Memory B cell (primary cell): ENCODE results near the gene TRPM7.

Source experiments
- ATAC-seq: fragments of 150-1000 bp; cut with Tn5 transposase; 2 replicates; pipeline ENCODE4 v1.10.0; 2021; ENCODE audit warnings: low read depth, mild to moderate bottlenecking, moderate library complexity
- DNase-seq, 2 donors: peaks; one replicate each; pipeline ENCODE4 v3.0.0; 2022; ENCODE audit warnings: low spot score in 2 of 2
- H3K27ac Mint-ChIP-seq: one replicate; pipeline ENCODE4 v1.8.0; 2022; ENCODE audit warnings: mild to moderate bottlenecking, moderate library complexity, mixed read lengths
- H3K27me3 Mint-ChIP-seq: one replicate; pipeline ENCODE4 v1.8.0; 2022; ENCODE audit warnings: mixed read lengths
- H3K36me3 Mint-ChIP-seq: one replicate; pipeline ENCODE4 v1.8.0; 2022; ENCODE audit warnings: mild to moderate bottlenecking, mixed read lengths
- H3K4me1 Mint-ChIP-seq: one replicate; pipeline ENCODE4 v1.8.0; 2022; ENCODE audit warnings: mixed read lengths
- H3K4me3 Mint-ChIP-seq: one replicate; pipeline ENCODE4 v1.8.0; 2022; ENCODE audit warnings: mild to moderate bottlenecking, moderate library complexity, mixed read lengths
- H3K9me3 Mint-ChIP-seq: one replicate; pipeline ENCODE4 v1.8.0; 2022; ENCODE audit warnings: mixed read lengths

Gene TRPM7

GRCh38 chr15:50513001-50513400, 173.6 kb downstream of the TRPM7 start:
- no peak overlapping the region for H3K27ac Mint-ChIP-seq
- H3K36me3 Mint-ChIP-seq: peaks cover 10% of the 10 kb centered on the region
- ATAC-seq: no peak

More at GRCh38 chr15:50513001-50513400, 173.6 kb downstream of the TRPM7 start:
- DNase-seq: no peak
- peaks cover 2% of the 10 kb centered on the region for H3K9me3 Mint-ChIP-seq
- no peak overlapping the region for H3K4me3 Mint-ChIP-seq
- no peaks in the 10 kb centered on the region for H3K27me3 Mint-ChIP-seq
- H3K4me1 Mint-ChIP-seq: no peaks in the 10 kb centered on the region
